ENCODE data around the gene RPL31. TPM values are rescaled to one million over a fixed set of nuclear protein-coding genes. Genes with fewer than 3 reads are reported as not detected.

The RPL31 gene
- total RNA-seq, 1 donor from 2014 or later = 693 TPM

GRCh38 chr2:100974712-100975520 lies 27.2 kb upstream of the RPL31 start:
- no peak for DNase-seq (ENCODE audit: extremely low read depth, low read depth, low spot score)

DNA sequence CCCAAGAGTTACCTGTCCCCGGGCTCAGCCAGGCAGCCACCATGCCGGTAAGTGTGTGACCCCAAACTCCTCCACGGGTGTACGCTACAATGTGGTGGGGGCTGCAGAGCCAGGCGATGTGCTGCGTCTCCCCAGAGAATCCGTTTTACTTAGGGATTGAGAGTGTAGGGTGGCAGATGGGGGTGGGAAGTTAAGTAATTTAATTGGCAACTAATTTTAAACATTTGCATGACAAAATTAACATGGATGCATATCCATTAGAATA lies 26.6 kb upstream of the RPL31 start:
- no peak for DNase-seq (ENCODE audit: extremely low read depth, low read depth, low spot score)

GRCh38 chr2:100976061-100976460 lies 26.0 kb upstream of the RPL31 start:
- no peak for DNase-seq (ENCODE audit: extremely low read depth, low read depth, low spot score)

DNA sequence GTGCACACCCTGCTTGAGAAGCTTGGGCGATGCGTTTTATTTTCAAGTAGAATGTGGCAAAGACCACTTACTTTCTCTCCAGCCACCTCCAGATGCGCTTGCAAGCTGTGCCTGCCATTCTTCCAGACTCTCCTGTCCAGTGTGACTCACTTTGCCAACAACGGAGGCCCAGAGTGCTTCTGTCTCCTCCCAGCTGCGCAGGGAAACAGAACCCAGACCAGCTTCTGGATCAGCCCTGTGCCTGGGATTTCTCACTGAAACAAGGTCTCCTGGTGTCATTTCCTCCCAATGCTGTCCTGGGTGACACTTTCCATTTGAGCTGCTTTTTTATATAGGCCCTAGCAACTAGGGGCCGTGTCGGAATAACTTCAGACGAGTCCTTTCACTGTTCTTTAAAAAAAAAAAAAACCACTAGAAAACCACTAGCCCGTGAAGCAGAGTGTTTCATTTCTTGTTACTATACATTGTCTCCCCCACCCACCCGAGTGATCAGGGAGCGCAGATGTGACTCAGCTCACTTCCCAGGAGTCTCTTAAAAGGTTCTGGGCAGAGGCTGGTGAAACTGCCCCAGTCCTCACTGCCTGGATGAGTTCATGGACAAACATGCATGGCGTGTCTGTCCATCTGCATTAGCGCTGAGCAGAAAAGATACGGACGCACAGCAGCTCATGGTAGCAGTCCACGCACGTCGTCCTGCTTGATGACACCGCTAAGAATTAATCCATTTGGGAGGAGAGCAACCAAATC lies 25.3 kb upstream of the RPL31 start:
- no peak for DNase-seq (ENCODE audit: extremely low read depth, low read depth, low spot score)

- DNase-seq (ENCODE audit: extremely low read depth, low read depth, low spot score) = no peak
Measured at GRCh38 chr2:100977511-100977910, 24.6 kb upstream of the RPL31 start.

DNA sequence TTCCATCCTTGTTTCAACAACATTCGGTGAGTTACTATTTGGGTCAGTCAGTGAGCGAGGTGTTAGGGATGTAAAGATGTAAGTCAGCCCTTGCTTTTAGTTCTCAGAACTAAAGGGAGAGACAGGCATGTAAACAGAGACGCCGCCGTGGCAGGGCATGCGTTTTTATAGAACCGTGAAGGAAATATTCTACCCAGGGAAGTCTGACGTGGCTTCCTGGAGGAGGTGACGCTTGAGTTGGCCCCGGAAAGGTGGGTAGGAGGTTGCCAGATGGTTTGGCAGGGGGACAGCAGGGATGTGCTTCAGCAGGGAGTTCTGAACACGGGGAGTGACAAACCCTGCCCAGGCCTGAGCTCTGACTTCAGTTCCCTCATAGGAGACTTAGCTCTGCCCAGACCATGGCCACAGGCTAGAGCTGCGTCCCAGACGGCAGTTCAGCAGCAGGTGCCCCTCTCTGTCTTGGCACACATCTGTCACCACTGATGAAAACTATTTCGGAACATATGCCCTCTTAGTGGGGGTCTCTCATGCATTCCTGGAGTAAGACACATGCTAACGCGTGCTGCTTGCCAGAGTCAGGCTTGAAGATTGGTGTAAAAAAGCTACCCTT lies 23.4 kb upstream of the RPL31 start:
- no peak for DNase-seq (ENCODE audit: extremely low read depth, low read depth, low spot score)

DNA sequence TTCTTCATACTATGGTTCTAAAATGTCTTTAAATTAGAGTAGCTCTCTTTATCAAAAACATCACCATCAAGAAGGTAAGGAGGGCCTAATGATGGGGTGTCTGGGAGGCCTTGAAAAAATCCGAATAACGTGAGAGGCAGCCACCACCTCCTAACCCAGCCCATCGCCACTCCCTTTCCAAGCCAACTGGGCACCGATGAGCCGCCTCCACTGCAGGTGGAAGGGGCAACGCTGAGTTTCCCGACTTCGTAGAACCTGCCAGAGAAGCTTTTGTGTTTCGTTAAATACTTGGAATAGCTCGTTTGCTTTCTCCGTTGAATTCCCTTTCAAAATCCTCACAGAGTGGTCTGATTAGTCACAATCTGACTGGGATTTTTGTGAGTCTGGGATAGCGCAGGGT lies 22.0 kb upstream of the RPL31 start:
- no peak for DNase-seq (ENCODE audit: extremely low read depth, low read depth, low spot score)

DNA sequence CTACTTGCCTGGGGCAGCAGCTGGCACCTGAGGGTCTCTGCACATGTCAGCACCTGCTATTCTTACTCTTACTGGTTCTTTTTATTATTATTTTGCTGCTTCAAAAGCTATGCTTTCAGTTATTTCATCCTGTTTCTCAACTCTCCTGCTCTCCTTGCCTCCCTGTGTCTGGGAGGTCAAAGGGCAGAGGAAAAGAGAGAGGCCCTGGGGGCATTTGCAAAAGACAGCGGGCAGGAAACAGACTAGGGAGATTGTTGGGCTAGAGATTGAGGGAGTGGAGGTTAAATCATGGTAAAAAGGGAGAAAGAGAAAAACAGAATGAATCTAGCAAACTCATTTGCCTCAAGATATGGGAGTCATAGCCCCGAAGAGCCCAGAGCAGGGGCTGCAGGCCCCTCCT lies 21.1 kb upstream of the RPL31 start:
- no peak for DNase-seq (ENCODE audit: extremely low read depth, low read depth, low spot score)

GRCh38 chr2:100982431-100982861 lies 19.6 kb upstream of the RPL31 start:
- no peak for DNase-seq (ENCODE audit: extremely low read depth, low read depth, low spot score)

- DNase-seq (ENCODE audit: extremely low read depth, low read depth, low spot score) = no peak
Measured at GRCh38 chr2:100983201-100983600, 18.9 kb upstream of the RPL31 start.

DNA sequence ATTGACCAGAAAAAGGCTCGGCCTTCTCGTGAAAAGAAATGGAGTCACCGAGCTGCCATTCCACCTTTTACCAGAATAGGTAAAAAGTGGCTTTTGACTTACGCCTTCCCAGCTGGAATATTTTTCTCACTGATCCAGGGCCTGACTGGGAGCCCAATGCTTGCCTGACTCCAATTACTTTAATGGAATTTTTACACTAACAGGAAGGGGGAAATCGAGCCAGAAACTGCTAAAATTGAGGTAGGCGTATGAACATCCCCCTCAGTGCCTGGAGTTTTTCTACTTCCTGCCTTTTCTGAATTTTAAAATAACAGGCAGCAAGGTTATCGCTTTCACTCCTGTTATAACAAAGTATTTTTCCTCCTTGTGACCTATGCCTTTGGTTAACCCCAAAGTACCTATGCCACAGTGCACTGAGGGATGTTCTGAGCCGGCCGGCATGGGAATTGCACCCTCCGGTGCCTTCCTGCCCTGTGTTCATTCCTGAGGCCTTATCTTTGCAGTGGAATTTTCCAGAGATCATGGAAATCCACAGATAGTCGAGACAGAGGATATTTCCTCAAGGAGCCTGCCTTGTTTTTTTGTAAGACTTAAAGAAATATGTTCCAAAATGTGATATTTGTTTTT lies 18.3 kb upstream of the RPL31 start:
- DNase-seq (ENCODE audit: extremely low read depth, low read depth, low spot score) = no peak

DNA sequence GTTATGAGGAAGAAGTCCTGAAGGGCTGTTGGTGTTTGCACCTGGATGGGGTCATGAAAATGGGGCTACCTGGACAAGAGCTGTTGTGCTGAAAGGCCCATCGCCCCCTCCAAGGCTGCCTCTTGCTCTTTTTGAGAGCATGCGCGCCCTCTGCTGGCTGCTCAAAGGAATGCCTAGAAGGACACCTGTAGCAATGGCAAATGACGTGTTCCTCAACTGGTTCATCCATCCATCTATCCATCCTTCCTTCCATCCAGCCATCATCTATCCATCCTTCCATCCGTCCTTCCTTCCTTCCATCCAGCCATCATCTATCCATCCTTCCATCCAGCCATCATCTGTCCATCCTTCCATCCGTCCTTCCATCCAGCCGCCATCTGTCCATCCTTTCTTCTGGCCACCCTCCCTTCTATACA lies 17.2 kb upstream of the RPL31 start:
- DNase-seq (ENCODE audit: extremely low read depth, low read depth, low spot score) = no peak

DNA sequence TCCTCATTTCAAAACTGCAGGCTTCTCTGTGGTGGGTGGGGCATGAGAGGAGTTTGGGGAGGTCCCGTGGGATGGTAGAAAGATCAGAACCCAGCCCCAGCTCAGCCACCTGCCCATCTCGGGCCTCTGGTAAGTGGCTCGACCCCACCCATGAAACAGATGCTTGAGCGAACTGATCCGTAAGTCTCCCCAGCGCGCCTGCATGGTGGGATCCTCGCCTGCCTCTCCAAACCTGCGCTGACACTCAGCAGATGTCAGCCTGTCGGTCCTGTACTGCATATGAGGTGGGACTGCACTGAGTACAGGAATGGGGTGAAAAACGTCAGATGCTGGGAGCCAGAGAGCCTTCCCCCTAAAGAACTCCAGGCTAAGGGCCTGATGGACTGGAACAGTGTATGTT lies 15.9 kb upstream of the RPL31 start:
- no peak for DNase-seq (ENCODE audit: extremely low read depth, low read depth, low spot score)

DNA sequence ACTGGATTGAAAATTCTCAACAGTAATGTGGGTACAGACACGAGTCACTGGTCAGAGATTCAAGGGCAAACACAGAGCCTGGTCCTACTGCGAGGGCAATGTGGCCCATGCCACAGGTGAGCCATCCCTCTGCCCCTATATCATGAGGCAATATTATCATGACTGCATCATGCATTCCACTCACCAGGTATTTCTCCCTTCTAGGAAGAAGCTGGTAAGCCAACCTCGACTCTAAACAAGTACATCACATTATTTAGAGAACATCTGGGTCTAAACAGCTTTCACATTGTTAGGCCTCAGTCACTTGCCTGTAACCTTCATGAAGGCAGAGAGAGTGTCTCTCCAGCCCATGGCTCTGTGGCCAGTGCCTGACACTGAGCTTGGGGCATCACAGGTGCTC lies 14.6 kb upstream of the RPL31 start:
- no peak for DNase-seq (ENCODE audit: extremely low read depth, low read depth, low spot score)

DNA sequence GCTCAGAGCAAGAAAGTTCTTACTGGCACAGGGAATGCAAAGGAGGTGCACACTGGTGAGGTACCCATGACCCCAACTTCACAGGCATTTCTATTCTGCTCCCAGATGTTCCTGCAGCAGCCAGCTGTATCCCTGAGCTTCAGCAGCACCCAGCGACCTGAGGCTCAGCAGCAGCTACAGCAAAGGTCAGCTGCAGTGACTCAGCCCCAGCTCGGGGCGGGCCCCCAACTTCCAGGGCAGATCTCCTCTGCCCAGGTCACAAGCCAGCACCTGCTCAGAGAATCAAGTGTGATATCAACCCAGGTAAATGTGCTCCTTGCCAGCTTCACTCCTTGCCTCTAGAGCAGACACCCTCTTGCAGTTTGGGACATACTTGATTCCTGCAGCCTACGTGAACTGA lies 14.1 kb upstream of the RPL31 start:
- no peak for DNase-seq (ENCODE audit: extremely low read depth, low read depth, low spot score)

GRCh38 chr2:100988630-100989417 lies 13.3 kb upstream of the RPL31 start:
- DNase-seq (ENCODE audit: extremely low read depth, low read depth, low spot score) = no peak

- DNase-seq (ENCODE audit: extremely low read depth, low read depth, low spot score) = no peak
Measured at GRCh38 chr2:100989666-100990065, 12.4 kb upstream of the RPL31 start.

DNA sequence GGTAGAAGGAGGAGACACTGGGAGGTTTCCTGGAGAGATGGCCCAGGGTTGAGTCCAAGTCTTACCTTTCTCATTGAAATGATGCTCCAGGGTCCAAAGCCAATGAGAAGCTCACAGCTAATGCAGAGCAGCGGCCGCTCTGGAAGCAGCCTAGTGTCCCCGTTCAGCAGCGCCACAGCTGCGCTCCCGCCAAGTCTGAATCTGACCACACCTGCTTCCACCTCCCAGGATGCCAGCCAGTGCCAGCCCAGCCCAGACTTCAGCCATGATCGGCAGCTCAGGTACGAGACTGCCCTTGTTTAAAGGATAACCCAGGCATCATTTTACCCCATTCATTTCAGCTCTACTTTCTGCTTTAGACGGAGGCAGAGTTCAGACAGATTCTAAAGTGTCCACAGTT lies 11.9 kb upstream of the RPL31 start:
- DNase-seq (ENCODE audit: extremely low read depth, low read depth, low spot score) = no peak

DNA sequence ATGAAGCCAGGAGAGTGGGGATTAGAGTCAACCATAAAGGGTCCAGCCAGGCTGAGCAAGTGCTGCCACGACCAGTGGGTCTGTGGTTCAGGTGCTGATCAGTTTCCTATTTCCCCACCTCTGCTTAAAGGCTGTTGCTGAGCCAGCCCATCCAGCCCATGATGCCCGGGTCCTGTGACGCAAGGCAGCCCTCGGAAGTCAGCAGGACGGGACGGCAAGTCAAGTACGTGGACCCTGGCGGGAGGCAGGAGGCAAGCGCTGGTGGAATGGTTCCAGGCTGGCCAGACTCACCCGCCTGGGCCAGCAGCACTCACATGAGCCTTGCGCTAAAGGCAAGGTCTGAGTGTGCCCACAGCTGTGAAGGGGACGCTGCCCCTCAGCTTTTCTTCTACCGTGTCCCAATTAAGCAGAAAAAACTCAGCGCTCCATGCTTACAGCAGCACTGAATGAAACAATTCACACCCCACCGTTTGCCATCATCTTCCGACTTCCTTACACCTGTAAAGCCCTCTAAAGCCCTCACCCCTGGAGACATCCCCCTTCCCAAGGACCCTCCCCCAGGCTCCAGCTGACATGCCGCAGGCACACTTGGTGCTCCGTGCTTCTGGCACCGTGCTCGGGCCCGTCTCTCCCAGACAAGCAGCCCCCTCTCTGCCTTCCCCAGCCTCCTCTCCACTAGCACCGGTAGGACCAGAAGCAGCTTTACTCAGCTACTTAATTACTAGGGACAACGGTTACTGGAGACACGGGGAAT lies 11.3 kb upstream of the RPL31 start:
- no peak for DNase-seq (ENCODE audit: extremely low read depth, low read depth, low spot score)

DNA sequence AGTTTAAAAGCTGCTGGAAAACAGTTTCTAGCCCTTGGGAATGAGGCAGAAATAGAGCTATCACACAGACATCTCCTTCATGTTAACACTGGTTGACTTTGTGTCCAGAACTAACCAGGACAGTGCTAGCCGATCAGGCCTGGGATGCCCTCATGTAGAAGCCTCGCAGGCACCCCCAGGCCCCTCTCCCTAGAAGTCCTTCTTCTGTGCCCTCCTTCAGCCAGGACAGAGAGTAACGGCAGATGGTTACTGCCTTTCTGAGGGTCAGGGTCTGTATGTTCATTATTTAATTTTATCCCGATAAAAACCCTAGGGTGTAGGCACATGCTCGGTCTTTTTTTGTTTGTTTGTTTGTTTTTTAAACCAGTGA lies 10.7 kb upstream of the RPL31 start:
- DNase-seq (ENCODE audit: extremely low read depth, low read depth, low spot score) = no peak

Measured in glomerular endothelial cell (primary cell).